GM21723 (cell line): ENCODE results near the gene PRDX5.
A peak's percentile ranks its signal among the peaks of the same experiment; 100 is the strongest.

ENCODE experiments used
- ATAC-seq: cut with Tn5 transposase; IDR thresholded peaks from one replicate; pipeline ENCODE4 v1.9.1; 2021; ENCODE audit warnings: mild to moderate bottlenecking, moderate library complexity; ENCODE audit not compliant: unreplicated experiment

The PRDX5 gene

GRCh38 chr11:64289002-64289564, 28.8 kb upstream of the PRDX5 start:
- ATAC-seq, result no peak

- no peak for ATAC-seq
Measured at GRCh38 chr11:64290352-64291261, 27.3 kb upstream of the PRDX5 start.

GRCh38 chr11:64291262-64291751, 26.6 kb upstream of the PRDX5 start, which contains the start of gene KCNK4:
Gene KCNK4 (plus strand): TSS chr11:64291302. CDS start chr11:64293019, 1,717 bp downstream.
- no peak for ATAC-seq

GRCh38 chr11:64291752-64292459, 26.0 kb upstream of the PRDX5 start:
- no peak for ATAC-seq

- ATAC-seq, result no peak
Measured at GRCh38 chr11:64292460-64293254, 25.3 kb upstream of the PRDX5 start.

GRCh38 chr11:64294774-64295173, 23.1 kb upstream of the PRDX5 start:
- no peak for ATAC-seq

GRCh38 chr11:64295760-64296159, 22.2 kb upstream of the PRDX5 start:
- ATAC-seq, result no peak

- ATAC-seq, result no peak
Measured at GRCh38 chr11:64296236-64296635, 21.7 kb upstream of the PRDX5 start.

GRCh38 chr11:64296830-64297698, 20.9 kb upstream of the PRDX5 start:
- no peak for ATAC-seq

GRCh38 chr11:64297699-64298358, 20.1 kb upstream of the PRDX5 start:
- ATAC-seq, result no peak

- ATAC-seq, result no peak
Measured at GRCh38 chr11:64298966-64299846, 18.7 kb upstream of the PRDX5 start.

GRCh38 chr11:64299847-64300648, 17.9 kb upstream of the PRDX5 start, which contains the start of gene CATSPERZ:
Gene CATSPERZ (plus strand): TSS chr11:64300358. CDS start chr11:64300411, 53 bp downstream.
- no peak for ATAC-seq

GRCh38 chr11:64303109-64304031, 14.6 kb upstream of the PRDX5 start:
- ATAC-seq, result no peak

GRCh38 chr11:64304032-64304315, 13.9 kb upstream of the PRDX5 start:
- ATAC-seq, result no peak

GRCh38 chr11:64304316-64305072, 13.4 kb upstream of the PRDX5 start:
- ATAC-seq, result peak; percentile 32
